K562 (cell line): ENCODE data around the gene TOM1L2. TPM values are rescaled to one million over a fixed set of nuclear protein-coding genes. Genes with fewer than 3 reads are reported as not detected.
A peak's percentile ranks its signal among the peaks of the same experiment; 100 is the strongest.

Source experiments
- ATF1 ChIP-seq, 2 experiments: fragments of 450-650 bp in 1 of 2; IDR thresholded peaks; 2 replicates each; pipeline ENCODE4 v1.6.1; 2016; ENCODE audit warnings: missing compliant biosample characterization in 1 of 2, missing genetic modification characterization in 1 of 2
- EHMT2 ChIP-seq: fragments of 450-650 bp; IDR thresholded peaks from 2 replicates; pipeline ENCODE4 v1.6.1; 2018; ENCODE audit warnings: antibody characterized with exemption
- HNRNPL ChIP-seq: fragments of 200-400 bp; formaldehyde crosslinking; IDR thresholded peaks from 2 replicates; pipeline ENCODE4 v1.6.1; 2017; ENCODE audit warnings: low read depth, mild to moderate bottlenecking, low read length
- JUN ChIP-seq, 2 experiments: sonication (generic) in 1 of 2; formaldehyde crosslinking in 1 of 2; IDR thresholded peaks; 2 replicates each; pipeline versions ENCODE4 v1.6.1 to v1.8.0; 2012 to 2022; ENCODE audit warnings: borderline replicate concordance in 2 of 2, mild to moderate bottlenecking in 2 of 2, improper control_type of control experiment in 1 of 2, low read depth in 1 of 2, low read length in 1 of 2, missing genetic modification reagents in 1 of 2
- L3MBTL2 ChIP-seq: fragments of 450-650 bp; IDR thresholded peaks from 2 replicates; pipeline ENCODE4 v1.6.1; 2016; ENCODE audit warnings: mild to moderate bottlenecking, moderate library complexity
- MAFK ChIP-seq: IDR thresholded peaks from 2 replicates; pipeline ENCODE4 v1.6.1; 2011; ENCODE audit warnings: low read length, improper control_type of control experiment
- MTA2 ChIP-seq: fragments of 450-650 bp; IDR thresholded peaks from 2 replicates; pipeline ENCODE4 v1.6.1; 2016; ENCODE audit warnings: low read depth
- SETDB1 ChIP-seq: IDR thresholded peaks from one replicate; pipeline ENCODE4 v1.6.1; 2012; ENCODE audit warnings: low read length, control low read depth, inconsistent platforms
- SMAD1 ChIP-seq: fragments of 150-350 bp; IDR thresholded peaks from 2 replicates; pipeline ENCODE4 v1.6.1; 2014; ENCODE audit warnings: low read length, low read depth; ENCODE audit not compliant: partially characterized antibody
- SOX6 ChIP-seq: fragments of 450-650 bp; IDR thresholded peaks from 2 replicates; pipeline ENCODE4 v1.6.1; 2014; ENCODE audit warnings: mild to moderate bottlenecking
- TCF3 ChIP-seq: sonication (generic); formaldehyde crosslinking; IDR thresholded peaks from 2 replicates; pipeline ENCODE4 v1.4.0; 2020; ENCODE audit warnings: mild to moderate bottlenecking, missing genetic modification reagents
- TOE1 ChIP-seq, 2 experiments: fragments of 450-650 bp in 1 of 2; sonication (generic) in 1 of 2; formaldehyde crosslinking in 1 of 2; IDR thresholded peaks; 2 replicates each; pipeline versions ENCODE4 v1.7.1 to v1.8.0; 2016 to 2022; ENCODE audit warnings: borderline replicate concordance in 2 of 2, mild to moderate bottlenecking in 2 of 2, antibody characterized with exemption in 1 of 2, inconsistent platforms in 1 of 2, low read depth in 1 of 2, missing genetic modification reagents in 1 of 2, moderate library complexity in 1 of 2
- ZNF24 ChIP-seq: fragments of 450-650 bp; IDR thresholded peaks from 2 replicates; pipeline ENCODE4 v1.6.1; 2016
- ZNF766 ChIP-seq: fragments of 200-800 bp; sonication (Bioruptor generic); conservative IDR thresholded peaks from 2 replicates; pipeline ENCODE4 v1.6.1; 2016; ENCODE audit warnings: missing genetic modification characterization, missing compliant biosample characterization
- polyA plus RNA-seq, 8 experiments: library from polyadenylated mRNA; depleted of rRNA in 4 of 8; stranded (reverse) in 5 of 8; unstranded in 3 of 8; fragments of >200 nt; fragmentation: Nextera tagmentation in 2 of 8; fragmentation: Illumina TruSeq in 1 of 8; extraction: Ambion mirVana in 2 of 8; extraction: Trizol in 1 of 8; gene quantifications; 2 replicates each; pipeline versions ENCODE4 v1.2.1 to v1.2.3, GENCODE V29; 2011 to 2014; ENCODE audit warnings: inconsistent platforms in 1 of 8, missing spikeins in 1 of 8
- total RNA-seq, 7 experiments: library from RNA; depleted of rRNA in 6 of 7; stranded (reverse); fragments of >200 nt in 6 of 7; fragmentation: Illumina TruSeq in 2 of 7; extraction: Trizol in 2 of 7; gene quantifications; 2 replicates each; pipeline versions ENCODE4 v1.2.1 to v1.2.3, GENCODE V29; 2011 to 2021; ENCODE audit warnings: low replicate concordance in 1 of 7
- TF ChIP-seq, protein P1 (sequence below): IDR thresholded peaks from 2 replicates; pipeline ENCODE4 v1.6.1; 2011; ENCODE audit warnings: borderline replicate concordance, low read depth, mild to moderate bottlenecking, moderate library complexity, low read length; ENCODE audit not compliant: insufficient read depth, poor library complexity, severe bottlenecking
- TF ChIP-seq, protein P2 (sequence below), 3 experiments: fragments of 200-800 bp in 1 of 3; sonication (Bioruptor generic) in 1 of 3; sonication (generic) in 1 of 3; formaldehyde crosslinking in 1 of 3; IDR thresholded peaks; 2 replicates each; pipeline versions ENCODE4 v1.6.1 to v1.8.0; 2016 to 2022; ENCODE audit warnings: mild to moderate bottlenecking in 2 of 3, missing compliant biosample characterization in 2 of 3, missing genetic modification characterization in 2 of 3, missing genetic modification reagents in 1 of 3
- TF ChIP-seq, protein P3 (sequence below): fragments of 450-650 bp; IDR thresholded peaks from 2 replicates; pipeline ENCODE4 v1.6.1; 2017; ENCODE audit warnings: antibody characterized with exemption
- TF ChIP-seq, protein P4 (sequence below): fragments of 450-650 bp; formaldehyde crosslinking; IDR thresholded peaks from 2 replicates; pipeline ENCODE4 v1.4.0; 2022; ENCODE audit warnings: missing genetic modification characterization
- TF ChIP-seq, protein P5 (sequence below): fragments of 450-650 bp; formaldehyde crosslinking; IDR thresholded peaks from 2 replicates; pipeline ENCODE4 v1.4.0; 2022; ENCODE audit warnings: missing genetic modification characterization

Gene TOM1L2
- total and polyA plus RNA-seq, 9 of the 15 experiments (the other 6 are each of a cell fraction or from before 2014, with no cell fraction given) = 0.07 to 6.0 (median 2.5) TPM

DNA sequence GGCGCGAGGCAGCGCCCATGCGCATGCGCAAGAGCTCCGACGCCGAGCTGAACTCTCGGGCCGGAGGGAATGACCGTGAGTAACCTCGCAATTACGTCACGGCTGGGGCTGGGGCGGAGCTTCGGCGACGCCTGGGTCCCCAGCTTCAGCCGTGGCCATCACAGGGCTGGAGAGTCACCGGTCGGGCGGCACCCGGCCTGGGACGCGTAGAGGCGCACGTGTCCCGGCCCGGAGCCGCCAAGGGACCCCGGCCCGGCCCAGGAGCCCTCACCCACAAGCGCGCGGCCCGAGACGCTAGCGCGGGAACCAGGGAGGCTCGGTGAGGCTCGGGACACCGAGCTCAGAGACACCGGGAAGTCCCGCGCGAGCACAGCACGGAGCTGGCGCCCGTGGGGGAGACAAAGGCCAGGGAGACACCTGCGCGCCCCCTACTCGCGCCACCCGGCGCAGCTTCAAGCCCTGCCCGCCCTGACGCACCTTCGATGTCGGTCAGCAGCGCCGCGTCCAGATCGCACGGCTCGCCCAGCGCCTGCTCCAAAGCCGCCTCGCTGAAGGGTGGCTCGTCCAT, 135.9 kb downstream of the TOM1L2 start (continued):
- TF ChIP-seq JUN (IDR thresholded peaks at IDR 0.05; ENCODE audit: borderline replicate concordance, low read depth, low read length) = peak; percentile 73
- TF ChIP-seq JUN (CRISPR knock-in tag; IDR thresholded peaks at IDR 0.05; ENCODE audit: borderline replicate concordance) = no peak
- no peak for TF ChIP-seq TCF3 (CRISPR knock-in tag)
- TF ChIP-seq EHMT2 = no peak
- TF ChIP-seq HNRNPL = no peak
- TF ChIP-seq, protein P1, sequence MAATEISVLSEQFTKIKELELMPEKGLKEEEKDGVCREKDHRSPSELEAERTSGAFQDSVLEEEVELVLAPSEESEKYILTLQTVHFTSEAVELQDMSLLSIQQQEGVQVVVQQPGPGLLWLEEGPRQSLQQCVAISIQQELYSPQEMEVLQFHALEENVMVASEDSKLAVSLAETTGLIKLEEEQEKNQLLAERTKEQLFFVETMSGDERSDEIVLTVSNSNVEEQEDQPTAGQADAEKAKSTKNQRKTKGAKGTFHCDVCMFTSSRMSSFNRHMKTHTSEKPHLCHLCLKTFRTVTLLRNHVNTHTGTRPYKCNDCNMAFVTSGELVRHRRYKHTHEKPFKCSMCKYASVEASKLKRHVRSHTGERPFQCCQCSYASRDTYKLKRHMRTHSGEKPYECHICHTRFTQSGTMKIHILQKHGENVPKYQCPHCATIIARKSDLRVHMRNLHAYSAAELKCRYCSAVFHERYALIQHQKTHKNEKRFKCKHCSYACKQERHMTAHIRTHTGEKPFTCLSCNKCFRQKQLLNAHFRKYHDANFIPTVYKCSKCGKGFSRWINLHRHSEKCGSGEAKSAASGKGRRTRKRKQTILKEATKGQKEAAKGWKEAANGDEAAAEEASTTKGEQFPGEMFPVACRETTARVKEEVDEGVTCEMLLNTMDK = no peak
- TF ChIP-seq MAFK = no peak
- TF ChIP-seq, protein P2, sequence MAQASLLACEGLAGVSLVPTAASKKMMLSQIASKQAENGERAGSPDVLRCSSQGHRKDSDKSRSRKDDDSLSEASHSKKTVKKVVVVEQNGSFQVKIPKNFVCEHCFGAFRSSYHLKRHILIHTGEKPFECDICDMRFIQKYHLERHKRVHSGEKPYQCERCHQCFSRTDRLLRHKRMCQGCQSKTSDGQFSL (CRISPR knock-in tag; IDR thresholded peaks at IDR 0.05) = no peak
- TF ChIP-seq, protein P2 (tag; IDR thresholded peaks at IDR 0.05) = no peak
- TF ChIP-seq, protein P3, sequence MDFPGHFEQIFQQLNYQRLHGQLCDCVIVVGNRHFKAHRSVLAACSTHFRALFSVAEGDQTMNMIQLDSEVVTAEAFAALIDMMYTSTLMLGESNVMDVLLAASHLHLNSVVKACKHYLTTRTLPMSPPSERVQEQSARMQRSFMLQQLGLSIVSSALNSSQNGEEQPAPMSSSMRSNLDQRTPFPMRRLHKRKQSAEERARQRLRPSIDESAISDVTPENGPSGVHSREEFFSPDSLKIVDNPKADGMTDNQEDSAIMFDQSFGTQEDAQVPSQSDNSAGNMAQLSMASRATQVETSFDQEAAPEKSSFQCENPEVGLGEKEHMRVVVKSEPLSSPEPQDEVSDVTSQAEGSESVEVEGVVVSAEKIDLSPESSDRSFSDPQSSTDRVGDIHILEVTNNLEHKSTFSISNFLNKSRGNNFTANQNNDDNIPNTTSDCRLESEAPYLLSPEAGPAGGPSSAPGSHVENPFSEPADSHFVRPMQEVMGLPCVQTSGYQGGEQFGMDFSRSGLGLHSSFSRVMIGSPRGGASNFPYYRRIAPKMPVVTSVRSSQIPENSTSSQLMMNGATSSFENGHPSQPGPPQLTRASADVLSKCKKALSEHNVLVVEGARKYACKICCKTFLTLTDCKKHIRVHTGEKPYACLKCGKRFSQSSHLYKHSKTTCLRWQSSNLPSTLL = no peak
- TF ChIP-seq, protein P4, sequence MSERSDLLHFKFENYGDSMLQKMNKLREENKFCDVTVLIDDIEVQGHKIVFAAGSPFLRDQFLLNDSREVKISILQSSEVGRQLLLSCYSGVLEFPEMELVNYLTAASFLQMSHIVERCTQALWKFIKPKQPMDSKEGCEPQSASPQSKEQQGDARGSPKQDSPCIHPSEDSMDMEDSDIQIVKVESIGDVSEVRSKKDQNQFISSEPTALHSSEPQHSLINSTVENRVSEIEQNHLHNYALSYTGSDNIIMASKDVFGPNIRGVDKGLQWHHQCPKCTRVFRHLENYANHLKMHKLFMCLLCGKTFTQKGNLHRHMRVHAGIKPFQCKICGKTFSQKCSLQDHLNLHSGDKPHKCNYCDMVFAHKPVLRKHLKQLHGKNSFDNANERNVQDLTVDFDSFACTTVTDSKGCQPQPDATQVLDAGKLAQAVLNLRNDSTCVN = no peak
- no peak for TF ChIP-seq ZNF24
- no peak for TF ChIP-seq SOX6
- peak; percentile 52; the same call in 1 of the 2 replicates for TF ChIP-seq ATF1 (CRISPR knock-in tag; IDR thresholded peaks at IDR 0.05)
- peak; percentile 90 for TF ChIP-seq ATF1 (tag; IDR thresholded peaks at IDR 0.05)
- TF ChIP-seq MTA2 = no peak
- TF ChIP-seq L3MBTL2 = no peak; the same call in 1 of the 2 replicates
- no peak for TF ChIP-seq ZNF766 (CRISPR knock-in tag)
- peak; percentile 92 for TF ChIP-seq SMAD1
- TF ChIP-seq, protein P5, sequence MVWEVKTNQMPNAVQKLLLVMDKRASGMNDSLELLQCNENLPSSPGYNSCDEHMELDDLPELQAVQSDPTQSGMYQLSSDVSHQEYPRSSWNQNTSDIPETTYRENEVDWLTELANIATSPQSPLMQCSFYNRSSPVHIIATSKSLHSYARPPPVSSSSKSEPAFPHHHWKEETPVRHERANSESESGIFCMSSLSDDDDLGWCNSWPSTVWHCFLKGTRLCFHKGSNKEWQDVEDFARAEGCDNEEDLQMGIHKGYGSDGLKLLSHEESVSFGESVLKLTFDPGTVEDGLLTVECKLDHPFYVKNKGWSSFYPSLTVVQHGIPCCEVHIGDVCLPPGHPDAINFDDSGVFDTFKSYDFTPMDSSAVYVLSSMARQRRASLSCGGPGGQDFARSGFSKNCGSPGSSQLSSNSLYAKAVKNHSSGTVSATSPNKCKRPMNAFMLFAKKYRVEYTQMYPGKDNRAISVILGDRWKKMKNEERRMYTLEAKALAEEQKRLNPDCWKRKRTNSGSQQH = no peak
- TF ChIP-seq SETDB1 = no peak
- no peak for TF ChIP-seq TOE1 (IDR thresholded peaks at IDR 0.05; ENCODE audit: borderline replicate concordance)
- TF ChIP-seq TOE1 (CRISPR knock-in tag; IDR thresholded peaks at IDR 0.05; ENCODE audit: borderline replicate concordance, low read depth) = no peak
